ENCODE measurements around the gene KIAA1671.

Gene KIAA1671

DNA sequence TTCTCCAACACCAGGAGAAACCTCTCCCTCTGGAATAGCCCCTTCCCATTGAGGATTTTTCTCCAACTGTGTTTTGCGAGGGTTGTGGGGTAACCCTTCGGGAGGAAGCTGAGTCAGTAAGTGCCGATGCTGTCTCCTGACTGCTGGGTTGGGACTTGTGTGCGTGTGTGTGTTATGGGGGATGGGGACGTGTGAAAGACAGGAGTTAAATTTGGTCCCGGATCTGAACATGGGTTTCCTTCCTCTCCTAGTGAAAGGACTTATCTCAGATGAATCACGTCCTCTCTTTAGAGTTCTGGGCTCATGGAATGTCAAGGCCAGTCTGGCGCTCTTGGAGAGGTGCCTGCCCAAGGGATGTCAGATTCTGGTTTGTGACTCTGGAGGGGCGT lies 33.3 kb downstream of the KIAA1671 start:
- Histone ChIP-seq H3K9ac (ENCODE audit: low read length) (no peak overlapping the region), H3K4me1 (ENCODE audit: insufficient read depth, low read length) (peaks cover 5% of the 10 kb centered on the region), H3K36me3 (ENCODE audit: insufficient read depth, low read length) (no peaks in the 10 kb centered on the region), H3K27ac (ENCODE audit: low read depth, low read length) (no peak overlapping the region), H3K4me3 (ENCODE audit: low read depth in 1 of 2, low read length in 2 of 2) (no peak overlapping the region), H3K9me3 (ENCODE audit: low read length) (no peaks in the 10 kb centered on the region), H3K27me3 (ENCODE audit: control insufficient read depth in 1 of 2, insufficient read depth in 2 of 2, low read length in 2 of 2) (no peaks in the 10 kb centered on the region)

DNA sequence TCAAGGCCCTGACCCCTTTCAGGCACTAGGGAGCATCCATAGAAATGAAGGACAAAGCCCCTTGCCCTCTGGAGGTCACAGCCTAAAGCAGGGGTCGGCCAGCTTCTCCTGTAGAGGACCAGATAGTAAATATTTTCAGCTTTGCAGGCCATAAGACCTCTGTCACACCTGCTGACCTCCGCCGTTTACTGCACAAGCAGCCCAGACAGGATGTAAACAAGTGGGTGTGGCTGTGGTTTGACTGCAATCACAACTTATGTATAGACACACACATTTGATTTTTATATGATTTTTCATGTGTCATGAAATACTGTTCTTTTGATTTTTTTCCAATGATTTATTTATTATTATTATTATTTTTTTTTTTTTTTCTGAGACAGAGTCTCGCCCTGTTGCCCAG lies 34.3 kb downstream of the KIAA1671 start:
- no peak overlapping the region for H3K27ac ChIP-seq (ENCODE audit: low read depth, low read length)
- H3K27me3 ChIP-seq (ENCODE audit: control insufficient read depth in 1 of 2, insufficient read depth in 2 of 2, low read length in 2 of 2), result no peaks in the 10 kb centered on the region
- H3K4me3 ChIP-seq (ENCODE audit: low read depth in 1 of 2, low read length in 2 of 2), result no peak overlapping the region
- no peaks in the 10 kb centered on the region for H3K36me3 ChIP-seq (ENCODE audit: insufficient read depth, low read length)
- H3K9me3 ChIP-seq (ENCODE audit: low read length), result no peaks in the 10 kb centered on the region
- H3K9ac ChIP-seq (ENCODE audit: low read length), result no peak overlapping the region
- peaks cover 5% of the 10 kb centered on the region for H3K4me1 ChIP-seq (ENCODE audit: insufficient read depth, low read length)

DNA sequence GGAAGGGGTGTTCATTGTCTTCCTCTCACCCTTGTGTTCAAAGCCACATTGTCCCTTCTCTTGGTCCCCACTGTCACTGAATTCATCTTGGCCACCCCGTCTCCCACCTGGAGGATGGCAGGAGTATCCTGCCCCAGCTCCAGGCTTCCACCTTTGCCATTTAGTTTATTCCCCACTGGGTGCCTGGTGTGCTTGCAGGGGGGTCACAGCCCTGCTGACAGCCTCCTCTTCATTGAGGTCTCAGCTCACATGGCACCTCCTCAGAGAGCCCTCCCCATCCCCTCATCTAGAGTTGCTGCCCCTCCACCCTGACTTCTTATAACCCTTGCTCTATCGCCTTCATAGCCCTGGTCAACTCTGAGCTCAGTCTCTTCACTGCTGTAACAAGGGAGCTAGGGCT lies 36.6 kb downstream of the KIAA1671 start:
- Histone ChIP-seq H3K4me3 (ENCODE audit: low read depth in 1 of 2, low read length in 2 of 2) (no peak overlapping the region), H3K27me3 (ENCODE audit: control insufficient read depth in 1 of 2, insufficient read depth in 2 of 2, low read length in 2 of 2) (no peaks in the 10 kb centered on the region), H3K9me3 (ENCODE audit: low read length) (no peaks in the 10 kb centered on the region), H3K4me1 (ENCODE audit: insufficient read depth, low read length) (peaks cover 9% of the 10 kb centered on the region), H3K36me3 (ENCODE audit: insufficient read depth, low read length) (no peaks in the 10 kb centered on the region), H3K27ac (ENCODE audit: low read depth, low read length) (no peak overlapping the region), H3K9ac (ENCODE audit: low read length) (no peak overlapping the region)

DNA sequence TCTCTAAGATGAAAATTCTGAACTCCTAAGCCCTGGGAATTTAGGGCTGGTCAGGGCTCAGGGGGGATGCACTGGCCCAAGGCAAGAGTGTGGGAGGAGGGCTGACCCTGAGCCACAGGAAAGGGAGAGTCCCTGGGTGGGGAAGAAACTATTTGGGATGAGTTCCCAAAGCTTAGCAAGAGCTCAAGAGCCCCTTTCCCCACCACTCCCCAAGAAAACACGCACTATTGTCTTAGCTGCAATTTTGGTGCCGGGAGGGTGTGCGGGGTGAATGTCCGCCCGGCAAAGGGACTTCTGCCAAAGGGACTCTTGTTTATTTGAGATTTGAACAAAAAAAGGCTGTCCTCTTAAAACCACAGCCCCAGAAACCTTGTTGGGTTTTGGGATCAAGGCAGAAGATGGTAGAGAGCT lies 37.0 kb downstream of the KIAA1671 start:
- H3K27me3 ChIP-seq (ENCODE audit: control insufficient read depth in 1 of 2, insufficient read depth in 2 of 2, low read length in 2 of 2), result no peaks in the 10 kb centered on the region
- no peak overlapping the region for H3K4me3 ChIP-seq (ENCODE audit: low read depth in 1 of 2, low read length in 2 of 2)
- peaks cover 9% of the 10 kb centered on the region for H3K4me1 ChIP-seq (ENCODE audit: insufficient read depth, low read length)
- H3K9me3 ChIP-seq (ENCODE audit: low read length), result no peaks in the 10 kb centered on the region
- H3K27ac ChIP-seq (ENCODE audit: low read depth, low read length), result no peak overlapping the region
- H3K36me3 ChIP-seq (ENCODE audit: insufficient read depth, low read length), result no peaks in the 10 kb centered on the region
- H3K9ac ChIP-seq (ENCODE audit: low read length), result no peak overlapping the region

DNA sequence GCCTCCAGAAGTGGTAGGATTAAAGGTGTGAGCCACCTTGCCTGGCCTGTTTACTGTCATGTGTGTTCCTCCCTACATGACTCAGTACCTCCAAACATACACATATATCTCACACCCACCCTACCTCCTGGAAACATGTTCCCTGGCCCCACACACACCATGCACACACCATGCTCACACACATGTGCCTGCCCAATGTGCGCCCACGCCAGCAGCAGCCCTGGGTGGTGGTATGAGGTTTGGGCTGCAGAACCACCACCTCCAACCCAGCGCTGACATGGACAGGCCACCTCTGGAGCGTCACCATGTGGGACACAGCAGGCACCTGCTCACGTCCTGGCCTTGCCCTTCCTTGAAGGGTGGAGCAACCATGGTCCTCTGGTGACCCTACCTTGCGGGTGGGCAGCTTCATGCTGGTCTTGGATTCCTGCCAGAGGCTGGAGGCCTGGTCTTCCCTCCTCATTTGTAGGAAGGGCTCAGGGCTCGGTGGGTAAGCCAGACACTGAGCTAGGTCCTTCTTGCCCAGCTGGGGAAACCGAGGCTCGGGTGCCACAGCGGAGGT lies 37.9 kb downstream of the KIAA1671 start:
- H3K36me3 ChIP-seq (ENCODE audit: insufficient read depth, low read length), result no peaks in the 10 kb centered on the region
- peaks cover 9% of the 10 kb centered on the region for H3K4me1 ChIP-seq (ENCODE audit: insufficient read depth, low read length)
- H3K4me3 ChIP-seq (ENCODE audit: low read depth in 1 of 2, low read length in 2 of 2), result no peak overlapping the region
- no peaks in the 10 kb centered on the region for H3K27me3 ChIP-seq (ENCODE audit: control insufficient read depth in 1 of 2, insufficient read depth in 2 of 2, low read length in 2 of 2)
- H3K9me3 ChIP-seq (ENCODE audit: low read length), result no peaks in the 10 kb centered on the region
- no peak overlapping the region for H3K9ac ChIP-seq (ENCODE audit: low read length)
- no peak overlapping the region for H3K27ac ChIP-seq (ENCODE audit: low read depth, low read length)

DNA sequence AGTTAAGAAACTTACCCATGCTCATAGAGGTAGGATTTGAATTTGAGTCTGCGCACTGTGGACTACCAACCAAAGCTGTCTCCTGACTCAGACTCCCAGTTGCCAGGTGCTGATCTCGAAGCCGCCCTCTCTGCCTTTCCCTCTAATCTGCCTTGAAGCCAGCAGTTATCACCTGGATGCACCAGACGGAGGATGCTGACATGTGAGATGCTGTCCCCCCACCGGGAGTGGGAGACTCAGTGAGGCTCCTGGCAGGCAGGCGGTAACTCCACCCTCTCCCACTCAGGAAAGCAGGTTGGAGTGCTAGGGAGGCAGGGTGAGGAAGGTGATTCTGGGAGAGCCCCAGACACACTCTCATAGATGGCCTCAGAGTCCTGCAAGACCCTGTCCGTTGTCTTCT lies 40.4 kb downstream of the KIAA1671 start:
- no peak overlapping the region for H3K9ac ChIP-seq (ENCODE audit: low read length)
- H3K4me3 ChIP-seq (ENCODE audit: low read depth in 1 of 2, low read length in 2 of 2), result no peak overlapping the region
- H3K9me3 ChIP-seq (ENCODE audit: low read length), result no peaks in the 10 kb centered on the region
- H3K27ac ChIP-seq (ENCODE audit: low read depth, low read length), result no peak overlapping the region
- H3K27me3 ChIP-seq (ENCODE audit: control insufficient read depth in 1 of 2, insufficient read depth in 2 of 2, low read length in 2 of 2), result no peaks in the 10 kb centered on the region
- H3K4me1 ChIP-seq (ENCODE audit: insufficient read depth, low read length), result peaks cover 9% of the 10 kb centered on the region
- H3K36me3 ChIP-seq (ENCODE audit: insufficient read depth, low read length), result no peaks in the 10 kb centered on the region

DNA sequence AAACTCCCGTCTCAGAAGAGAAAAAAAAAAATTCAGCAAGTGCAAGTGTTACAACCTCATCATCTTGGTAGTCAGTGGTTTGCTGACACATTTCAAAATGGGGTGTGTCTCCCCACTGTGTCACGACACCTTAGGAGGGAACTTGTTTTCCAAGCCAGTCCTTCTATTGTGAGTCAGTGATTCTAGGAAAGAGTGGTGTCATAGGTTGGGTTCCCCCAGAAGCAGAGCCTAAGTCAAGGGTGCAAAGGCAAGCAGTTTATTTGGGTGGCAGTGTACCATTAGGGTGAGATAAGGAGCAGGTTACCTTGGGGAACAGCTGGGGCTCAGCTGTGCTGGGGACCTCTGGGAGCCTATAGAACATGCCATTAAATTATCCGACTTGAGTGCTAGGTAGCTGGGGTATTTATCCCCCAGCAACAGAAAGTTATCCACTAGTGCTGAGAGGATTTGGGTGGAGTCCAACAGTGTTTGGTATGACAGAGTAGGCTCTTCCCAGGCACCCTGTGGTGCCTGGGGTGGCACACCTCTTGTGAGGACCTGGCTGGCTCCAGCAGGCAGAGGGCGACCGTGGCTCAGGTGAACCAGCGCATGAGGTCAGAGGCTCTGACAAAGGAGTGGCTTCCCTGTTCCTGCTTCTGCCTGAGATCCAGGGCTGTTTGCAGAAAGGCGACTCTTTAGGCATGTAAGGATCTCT lies 41.7 kb downstream of the KIAA1671 start:
- Histone ChIP-seq H3K9ac (ENCODE audit: low read length) (no peak overlapping the region), H3K4me1 (ENCODE audit: insufficient read depth, low read length) (peaks cover 9% of the 10 kb centered on the region), H3K27me3 (ENCODE audit: control insufficient read depth in 1 of 2, insufficient read depth in 2 of 2, low read length in 2 of 2) (no peaks in the 10 kb centered on the region), H3K9me3 (ENCODE audit: low read length) (no peaks in the 10 kb centered on the region), H3K27ac (ENCODE audit: low read depth, low read length) (no peak overlapping the region), H3K36me3 (ENCODE audit: insufficient read depth, low read length) (no peaks in the 10 kb centered on the region), H3K4me3 (ENCODE audit: low read depth in 1 of 2, low read length in 2 of 2) (no peak overlapping the region)

DNA sequence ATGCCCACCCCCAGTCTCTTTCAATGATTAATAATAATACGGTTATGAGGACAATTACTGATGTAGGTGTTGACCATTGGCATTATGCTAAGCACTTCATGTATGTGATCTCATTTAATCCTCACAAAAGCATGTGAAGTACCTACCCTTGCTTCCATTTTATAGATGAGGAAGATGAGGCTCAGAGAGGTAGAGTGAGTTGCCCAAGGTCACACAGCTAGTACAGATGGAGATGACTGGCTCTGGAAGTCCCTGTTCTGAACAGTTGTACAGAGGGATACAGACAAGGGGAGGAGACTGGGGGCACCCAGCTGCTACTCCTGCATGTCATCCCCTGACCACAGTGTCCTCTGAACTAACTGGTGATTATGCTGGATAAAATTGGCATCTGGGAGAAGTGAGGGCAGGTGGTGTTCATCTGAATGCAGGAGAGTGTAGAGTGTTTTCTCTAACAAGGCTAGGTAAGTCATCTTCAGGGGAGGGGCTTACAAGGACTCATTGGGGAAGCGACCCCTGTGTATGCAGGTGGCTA lies 43.2 kb downstream of the KIAA1671 start:
- no peak overlapping the region for H3K27ac ChIP-seq (ENCODE audit: low read depth, low read length)
- no peaks in the 10 kb centered on the region for H3K36me3 ChIP-seq (ENCODE audit: insufficient read depth, low read length)
- no peaks in the 10 kb centered on the region for H3K9me3 ChIP-seq (ENCODE audit: low read length)
- H3K27me3 ChIP-seq (ENCODE audit: control insufficient read depth in 1 of 2, insufficient read depth in 2 of 2, low read length in 2 of 2), result no peaks in the 10 kb centered on the region
- no peak overlapping the region for H3K4me3 ChIP-seq (ENCODE audit: low read depth in 1 of 2, low read length in 2 of 2)
- no peak overlapping the region for H3K9ac ChIP-seq (ENCODE audit: low read length)
- peaks cover 4% of the 10 kb centered on the region for H3K4me1 ChIP-seq (ENCODE audit: insufficient read depth, low read length)

DNA sequence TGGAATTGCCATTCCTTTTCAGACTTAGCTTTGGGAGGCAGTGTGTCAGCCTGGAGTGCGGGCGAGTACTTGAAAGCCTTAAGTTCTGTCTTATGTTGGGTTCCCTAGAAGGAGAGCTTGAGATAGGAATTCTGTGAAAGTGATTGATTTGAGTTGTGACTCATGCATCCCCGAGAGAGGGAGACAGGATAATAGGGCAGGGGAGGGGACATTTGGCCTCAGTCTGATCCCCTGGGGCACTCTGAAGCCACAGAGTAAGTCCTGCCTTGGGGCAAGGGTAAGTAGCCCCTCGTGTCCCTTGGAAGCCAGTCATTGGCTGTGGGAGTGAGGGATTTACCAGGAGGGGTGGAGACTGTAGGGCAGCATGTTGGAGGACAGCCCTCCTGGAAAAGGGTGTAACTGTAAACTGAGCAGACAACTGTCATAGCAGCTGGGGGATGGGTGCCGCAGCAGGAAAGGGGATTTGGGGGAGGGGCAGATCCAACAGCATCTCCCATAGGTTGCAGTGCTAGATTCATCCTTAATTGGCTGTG lies 44.0 kb downstream of the KIAA1671 start:
- H3K9ac ChIP-seq (ENCODE audit: low read length), result no peak overlapping the region
- no peak overlapping the region for H3K27ac ChIP-seq (ENCODE audit: low read depth, low read length)
- H3K4me3 ChIP-seq (ENCODE audit: low read depth in 1 of 2, low read length in 2 of 2), result no peak overlapping the region
- no peaks in the 10 kb centered on the region for H3K9me3 ChIP-seq (ENCODE audit: low read length)
- no peaks in the 10 kb centered on the region for H3K36me3 ChIP-seq (ENCODE audit: insufficient read depth, low read length)
- H3K27me3 ChIP-seq (ENCODE audit: control insufficient read depth in 1 of 2, insufficient read depth in 2 of 2, low read length in 2 of 2), result no peaks in the 10 kb centered on the region
- H3K4me1 ChIP-seq (ENCODE audit: insufficient read depth, low read length), result peaks cover 4% of the 10 kb centered on the region

DNA sequence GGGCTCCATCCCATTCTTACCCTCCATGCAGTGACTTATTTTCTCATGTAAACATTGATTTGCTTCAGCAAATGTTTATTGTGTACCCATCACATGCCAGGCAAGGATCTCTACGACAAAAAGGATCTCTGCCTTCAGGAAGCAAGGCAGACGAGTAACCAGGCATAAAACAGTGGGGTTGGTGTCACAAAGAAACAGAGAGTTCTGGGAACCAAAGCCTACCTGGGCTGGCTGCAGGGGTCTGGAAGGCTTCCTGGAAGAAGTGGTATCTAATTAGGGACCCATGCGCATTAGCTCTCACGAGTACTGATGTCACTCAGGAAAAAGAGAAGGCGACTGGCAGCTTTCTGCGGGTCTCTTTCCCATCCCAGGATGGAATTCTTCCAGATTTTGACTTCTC lies 44.5 kb downstream of the KIAA1671 start:
- Histone ChIP-seq H3K4me1 (ENCODE audit: insufficient read depth, low read length) (peaks cover 3% of the 10 kb centered on the region), H3K27me3 (ENCODE audit: control insufficient read depth in 1 of 2, insufficient read depth in 2 of 2, low read length in 2 of 2) (no peaks in the 10 kb centered on the region), H3K36me3 (ENCODE audit: insufficient read depth, low read length) (no peaks in the 10 kb centered on the region), H3K9me3 (ENCODE audit: low read length) (no peaks in the 10 kb centered on the region), H3K9ac (ENCODE audit: low read length) (no peak overlapping the region), H3K4me3 (ENCODE audit: low read depth in 1 of 2, low read length in 2 of 2) (no peak overlapping the region), H3K27ac (ENCODE audit: low read depth, low read length) (no peak overlapping the region)

DNA sequence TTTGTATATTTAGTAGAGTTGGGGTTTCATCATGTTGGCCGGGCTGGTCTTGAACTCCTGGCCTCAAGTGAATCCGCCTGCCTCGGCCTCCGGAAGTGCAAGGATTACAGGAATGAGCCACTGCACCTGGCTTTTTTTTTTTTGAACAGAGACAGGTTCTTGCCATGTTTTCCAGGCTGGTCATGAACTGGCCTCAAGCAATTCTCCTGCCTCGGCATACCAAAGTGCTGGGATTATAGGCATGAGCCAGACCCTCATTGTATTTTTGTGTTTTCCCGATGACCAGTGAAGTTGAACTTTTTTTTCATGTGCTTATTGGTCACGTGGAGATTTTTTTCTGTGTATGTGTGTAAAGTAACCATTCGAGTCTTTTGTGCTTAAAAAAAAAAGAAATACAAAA lies 48.2 kb downstream of the KIAA1671 start:
- no peaks in the 10 kb centered on the region for H3K27me3 ChIP-seq (ENCODE audit: control insufficient read depth in 1 of 2, insufficient read depth in 2 of 2, low read length in 2 of 2)
- H3K36me3 ChIP-seq (ENCODE audit: insufficient read depth, low read length), result no peaks in the 10 kb centered on the region
- no peak overlapping the region for H3K27ac ChIP-seq (ENCODE audit: low read depth, low read length)
- H3K4me1 ChIP-seq (ENCODE audit: insufficient read depth, low read length), result no peaks in the 10 kb centered on the region
- no peak overlapping the region for H3K4me3 ChIP-seq (ENCODE audit: low read depth in 1 of 2, low read length in 2 of 2)
- no peak overlapping the region for H3K9ac ChIP-seq (ENCODE audit: low read length)
- no peaks in the 10 kb centered on the region for H3K9me3 ChIP-seq (ENCODE audit: low read length)
